NCI-H1694 (cell line): ENCODE results near the gene PPFIA2.

ENCODE experiments used
- DNase-seq: peaks from one replicate; lab custom pipeline; 2025; lab: John Stamatoyannopoulos, UW

Gene PPFIA2

GRCh38 chr12:81759190-81760051 lies at the start of gene PPFIA2:
Gene PPFIA2 (minus strand): TSS chr12:81759350.
- DNase-seq: peak; percentile 34

DNA sequence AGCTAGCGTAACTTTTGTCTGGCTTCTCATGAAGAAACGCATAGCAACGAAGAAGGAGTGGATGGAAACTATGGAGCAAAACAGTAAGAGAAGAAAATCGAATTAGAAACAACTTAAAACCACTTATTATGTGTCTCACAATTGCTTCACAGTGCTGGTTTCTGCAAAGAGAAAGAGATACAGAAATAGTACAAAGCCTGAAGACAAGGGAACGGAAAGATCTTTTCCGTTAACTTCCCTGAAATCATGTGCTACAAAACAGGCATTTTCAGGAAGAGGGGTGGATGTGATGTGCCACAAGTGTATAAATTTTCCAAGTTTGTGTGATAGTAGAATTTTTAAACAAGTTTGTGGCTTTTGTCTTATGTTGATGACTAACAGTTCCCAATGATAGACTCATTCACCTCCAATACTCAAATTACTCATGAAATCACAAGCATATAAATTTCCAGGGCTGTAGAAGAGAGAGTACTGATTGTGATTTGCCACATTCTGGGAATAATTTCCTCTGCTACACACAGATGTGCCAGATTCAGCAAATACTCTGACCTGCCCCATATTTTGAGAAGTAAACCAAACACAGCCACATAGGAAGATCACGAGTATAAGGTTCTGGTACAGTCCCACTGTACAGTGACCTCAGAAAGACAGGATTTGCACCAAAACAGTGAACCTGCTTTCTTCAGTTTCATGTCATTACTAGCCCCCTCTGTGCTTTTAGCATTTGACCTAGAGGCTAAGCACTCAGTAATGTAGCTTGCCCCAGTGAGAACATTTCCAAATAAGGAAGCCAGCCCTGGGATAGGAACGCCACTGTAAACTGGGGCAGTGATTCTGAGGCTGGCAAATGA lies 41.4 kb upstream of the PPFIA2 start:
- no peak for DNase-seq

- DNase-seq: no peak
Measured at GRCh38 chr12:81798294-81798693, 39.1 kb upstream of the PPFIA2 start.

GRCh38 chr12:81797100-81797499 lies 38.0 kb upstream of the PPFIA2 start:
- no peak for DNase-seq

DNA sequence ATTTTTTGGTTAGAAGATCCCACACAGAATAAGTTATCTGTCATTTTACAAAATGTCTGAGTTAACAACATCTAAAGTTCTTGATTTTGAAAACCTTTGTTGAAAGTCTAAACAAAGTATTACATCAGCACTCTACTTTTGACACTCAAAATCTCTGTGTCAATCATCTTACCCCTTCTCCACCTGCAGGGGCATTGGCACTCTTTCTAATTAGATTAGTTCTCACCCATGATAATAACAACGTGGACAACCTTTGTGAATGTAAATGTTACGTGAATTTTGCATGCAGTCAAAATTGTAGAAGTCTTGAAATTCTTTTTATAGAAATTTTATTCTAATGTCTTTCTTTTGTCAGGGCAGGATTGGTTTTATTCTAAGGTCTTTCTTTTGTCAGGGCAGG lies 33.5 kb upstream of the PPFIA2 start:
- DNase-seq: no peak

DNA sequence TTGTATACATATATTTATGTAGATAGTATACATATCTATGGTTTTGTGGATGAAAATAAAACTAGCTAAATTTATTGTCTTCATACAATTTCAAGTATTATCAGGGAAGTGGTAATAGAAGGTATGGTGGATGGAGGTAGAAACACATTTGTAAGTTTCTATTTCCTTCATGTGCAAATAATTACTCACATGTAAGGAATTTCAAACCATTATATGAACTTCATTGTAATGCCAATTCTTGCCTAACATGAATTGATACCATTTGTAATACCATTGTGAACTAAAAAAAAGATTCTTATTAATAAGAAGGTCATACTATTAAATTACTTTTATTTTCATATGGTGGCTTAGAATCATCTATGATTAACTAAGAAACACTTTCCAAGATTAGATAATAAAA lies 20.1 kb upstream of the PPFIA2 start:
- DNase-seq: no peak

DNA sequence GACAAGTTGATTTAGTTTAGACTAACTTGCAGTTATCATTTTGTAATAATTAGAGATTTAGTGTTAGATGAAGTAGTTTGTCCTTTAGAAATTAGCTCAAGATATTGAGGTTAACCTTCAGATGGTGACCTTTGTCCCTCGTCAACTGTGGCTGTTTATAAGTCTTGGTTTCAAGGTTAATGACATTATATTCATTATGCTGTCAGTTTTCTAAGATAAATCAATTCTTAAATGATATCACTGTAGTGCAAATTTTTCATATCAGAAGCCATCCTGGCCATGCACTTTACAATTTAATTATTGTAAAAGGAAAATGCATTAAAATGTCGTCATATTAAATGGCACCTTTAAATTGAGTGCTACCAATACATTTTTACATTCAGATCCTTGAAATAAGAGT lies 19.6 kb upstream of the PPFIA2 start:
- no peak for DNase-seq

DNA sequence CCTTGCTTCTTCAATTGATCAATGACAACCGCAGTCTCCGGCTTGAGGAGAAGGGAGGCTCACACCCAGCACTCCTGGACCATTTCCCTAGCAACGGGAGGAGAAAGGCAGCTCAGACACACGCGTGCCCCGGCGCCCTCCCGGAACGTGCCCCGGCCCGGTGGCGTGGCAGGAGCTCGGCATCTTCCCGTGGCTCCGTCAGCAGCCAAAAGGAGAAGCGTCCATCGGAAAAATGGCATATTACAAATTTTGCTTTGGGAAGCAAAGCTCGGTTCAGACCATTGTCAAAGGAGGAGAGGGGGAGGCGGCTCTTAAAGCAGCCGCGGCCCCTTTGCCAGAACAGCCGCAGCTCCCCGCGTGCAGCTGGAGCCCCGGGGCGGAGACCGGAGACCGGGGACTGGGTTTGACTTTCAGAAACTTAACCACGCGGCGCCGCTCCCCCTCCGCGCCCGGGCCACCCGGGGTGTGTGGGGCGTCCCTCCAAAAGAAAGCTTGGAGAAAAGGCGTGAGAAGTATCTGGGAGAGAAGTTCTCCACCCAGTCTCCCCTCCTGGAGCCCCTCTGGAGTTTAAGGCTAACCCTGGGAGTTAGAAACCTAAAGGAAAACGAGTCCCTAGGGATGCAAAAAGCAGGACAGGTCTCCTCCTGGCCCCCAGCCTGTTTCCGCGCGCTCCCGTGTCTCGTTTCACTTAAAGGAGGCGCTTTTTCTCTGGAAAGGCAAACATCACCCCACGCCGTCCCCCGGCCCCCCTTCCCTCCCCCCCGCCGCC lies 545 bp downstream of the PPFIA2 start:
- no peak for DNase-seq

DNA sequence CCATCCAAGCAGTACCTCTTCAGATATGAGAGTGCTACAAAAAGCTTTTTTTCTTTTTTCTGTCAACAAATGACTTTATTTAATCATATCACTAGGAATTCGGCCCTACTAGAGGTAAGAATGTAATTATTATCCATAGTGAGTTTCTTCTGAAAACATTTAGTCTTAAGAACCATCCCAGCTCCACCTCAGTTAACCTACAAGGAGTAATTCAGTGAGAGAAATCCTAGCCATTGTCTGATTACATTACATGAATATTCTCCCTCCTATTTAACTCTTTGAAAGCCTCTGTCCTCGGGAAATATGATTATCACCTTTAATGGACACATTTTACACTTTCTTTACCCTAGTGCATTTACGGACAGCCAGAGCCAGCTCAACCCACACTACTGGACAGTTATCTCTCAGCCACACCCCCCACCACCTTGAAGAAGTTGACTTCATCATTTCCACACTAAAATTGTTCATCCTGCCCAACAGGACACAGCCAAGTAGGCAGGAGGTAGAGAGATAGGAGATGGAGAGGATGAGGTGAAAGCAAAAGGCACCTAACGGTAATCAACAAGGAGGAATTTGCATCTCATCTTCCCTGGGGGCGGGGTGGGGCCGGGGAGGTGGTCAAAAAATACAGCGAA lies 1.3 kb downstream of the PPFIA2 start:
- no peak for DNase-seq

- DNase-seq: no peak
Measured at GRCh38 chr12:81729781-81730180, 29.4 kb downstream of the PPFIA2 start.

- no peak for DNase-seq
Measured at GRCh38 chr12:81727391-81727790, 31.8 kb downstream of the PPFIA2 start.

DNA sequence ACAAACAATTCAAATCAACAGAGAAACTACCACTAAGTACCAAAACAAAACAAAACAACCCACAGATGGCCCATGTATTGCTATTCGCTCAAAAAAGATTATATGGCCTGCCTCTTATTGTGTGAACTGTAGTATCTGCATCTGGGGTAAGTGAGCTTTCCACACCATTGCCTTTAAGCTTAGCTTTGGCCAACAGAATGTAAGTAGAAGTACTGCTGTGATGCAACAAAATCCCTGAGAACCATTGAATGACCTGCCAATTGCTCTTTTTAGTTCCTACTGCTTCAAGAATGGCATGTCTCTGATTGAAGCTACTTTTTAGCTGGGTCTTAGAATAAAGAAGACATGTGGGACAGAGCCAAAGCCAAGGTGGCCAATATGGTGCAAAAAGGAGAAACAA lies 32.5 kb downstream of the PPFIA2 start:
- no peak for DNase-seq

DNA sequence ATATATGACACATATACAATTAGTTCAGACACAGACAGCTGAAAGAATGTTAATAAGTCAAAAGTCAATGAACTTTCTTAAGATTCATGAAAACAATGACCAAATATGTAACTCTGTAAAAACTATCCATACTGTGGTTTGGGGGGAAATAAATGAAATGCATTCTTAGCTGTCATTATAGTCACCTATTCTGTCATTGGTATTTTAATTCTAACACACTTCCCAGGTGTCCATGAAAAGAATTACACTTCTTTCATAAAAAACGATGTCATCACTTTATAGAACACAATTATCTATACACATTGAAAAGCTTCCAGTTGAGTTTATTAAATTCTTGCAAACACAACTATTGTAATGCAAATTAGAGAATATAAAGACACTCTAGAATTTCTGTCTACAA lies 35.8 kb downstream of the PPFIA2 start:
- no peak for DNase-seq

- DNase-seq: no peak
Measured at GRCh38 chr12:81722004-81722403, 37.1 kb downstream of the PPFIA2 start.

- no peak for DNase-seq
Measured at GRCh38 chr12:81718616-81719015, 40.5 kb downstream of the PPFIA2 start.

GRCh38 chr12:81712536-81712935 lies 46.6 kb downstream of the PPFIA2 start:
- DNase-seq: no peak

DNA sequence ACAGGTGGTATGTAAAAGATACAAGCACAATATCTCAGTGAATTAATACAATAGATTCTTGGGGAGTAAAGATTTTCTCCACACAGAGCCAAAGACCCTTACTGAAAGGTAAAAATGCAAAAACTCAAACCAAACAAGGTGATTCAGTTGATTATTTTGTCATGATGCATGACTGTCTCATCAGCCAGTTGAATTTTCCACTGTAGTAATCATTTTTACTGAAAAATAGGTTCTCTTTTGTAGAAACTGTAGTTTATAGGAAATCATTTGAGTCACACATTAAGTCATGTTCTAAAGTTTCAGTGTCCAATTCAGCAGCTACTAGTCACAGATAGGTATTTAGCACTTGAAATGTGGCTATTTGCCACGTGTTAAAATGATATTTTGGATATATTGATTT lies 53.6 kb downstream of the PPFIA2 start:
- no peak for DNase-seq

DNA sequence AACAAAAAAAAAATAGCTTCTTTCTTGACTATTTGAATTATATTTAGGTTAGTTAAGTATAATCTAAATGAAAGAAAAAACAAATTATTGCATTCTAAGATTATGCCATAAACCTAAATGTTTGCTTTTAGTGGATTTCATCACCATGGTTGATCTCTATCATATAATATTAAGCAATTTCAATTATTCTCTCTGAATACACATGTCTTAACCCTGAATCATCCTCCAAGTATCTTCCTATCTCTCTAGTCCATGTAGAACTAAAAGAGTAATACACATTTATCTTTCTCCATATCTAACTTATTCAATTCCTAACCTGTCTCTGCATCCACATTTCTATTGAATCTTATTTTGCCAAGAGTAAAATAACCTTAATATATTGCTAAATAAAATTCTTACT lies 59.6 kb downstream of the PPFIA2 start:
- no peak for DNase-seq

DNA sequence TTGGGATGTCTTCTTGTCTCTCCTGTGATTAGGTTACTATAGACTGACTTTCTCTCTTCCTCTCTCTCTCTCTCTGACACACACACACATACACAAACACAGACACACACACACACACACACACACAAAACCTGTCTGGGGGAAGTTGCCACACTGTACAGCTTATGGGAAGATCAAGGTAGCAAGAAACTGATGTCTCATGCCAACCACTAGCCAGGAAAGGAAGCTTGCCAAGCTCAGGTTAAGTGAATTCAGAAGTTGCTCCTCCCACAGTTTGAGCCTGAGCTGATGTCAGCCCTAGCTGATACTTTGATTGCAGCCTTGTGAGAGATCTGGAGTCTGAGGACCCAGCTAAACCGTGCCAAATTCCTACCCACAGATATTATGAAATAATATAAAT lies 67.1 kb downstream of the PPFIA2 start:
- no peak for DNase-seq

DNA sequence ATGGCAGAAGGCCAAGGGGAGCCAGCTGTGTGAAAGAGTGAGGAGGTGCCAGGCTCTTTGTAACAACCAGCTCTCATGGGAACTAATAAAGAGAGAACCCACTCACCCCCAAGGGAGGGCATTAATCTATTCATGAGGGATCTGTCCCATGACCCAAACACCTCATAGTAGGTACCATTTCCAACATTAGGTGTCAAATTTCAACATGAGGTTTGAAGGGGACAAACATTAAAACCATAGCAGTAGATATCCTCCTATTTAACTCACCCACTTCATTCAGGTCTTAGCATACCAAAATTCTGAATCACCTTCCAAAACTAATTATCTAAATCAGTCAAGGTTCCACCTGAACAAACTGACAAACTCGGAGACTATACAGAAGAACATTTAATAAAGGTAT lies 75.3 kb downstream of the PPFIA2 start:
- no peak for DNase-seq

DNA sequence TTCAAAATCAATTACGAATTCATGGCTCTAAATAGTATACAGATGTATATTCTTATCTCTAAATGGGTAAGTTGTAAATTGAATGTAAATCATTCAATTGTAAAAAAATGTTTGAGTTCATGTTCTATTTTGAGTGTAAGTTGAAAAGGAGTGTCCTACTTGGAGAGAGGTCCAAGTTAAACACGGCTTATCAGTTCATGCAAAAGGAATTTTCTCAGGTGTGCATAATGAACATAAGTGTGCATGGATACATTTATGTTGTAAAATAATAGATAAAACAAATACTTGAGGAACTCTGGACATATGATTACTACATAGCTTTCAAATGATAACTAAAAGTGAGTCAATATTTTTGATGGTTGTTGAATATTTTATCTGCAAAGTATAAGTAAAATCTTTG lies 79.5 kb downstream of the PPFIA2 start:
- DNase-seq: no peak

DNA sequence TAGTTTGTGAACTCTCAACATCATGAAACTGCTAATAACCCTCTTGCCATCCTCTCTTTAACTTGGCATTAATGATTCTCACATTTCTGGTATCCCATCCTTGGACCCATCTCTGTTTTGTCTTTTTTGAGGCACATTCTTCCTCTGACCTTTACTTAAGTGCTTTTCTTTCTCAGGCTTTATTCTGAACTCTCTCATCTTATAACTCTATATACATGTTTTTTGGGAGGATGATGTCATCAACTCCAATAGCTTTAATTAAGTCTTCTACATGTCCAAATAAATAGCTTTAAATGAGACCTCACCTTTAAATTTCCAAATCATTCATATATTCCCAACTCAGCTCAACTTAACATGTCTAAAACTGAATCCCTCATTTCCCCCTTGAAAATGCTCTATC lies 88.4 kb downstream of the PPFIA2 start:
- DNase-seq: no peak
